ENCODE data around the gene MSRB2. TPM values are rescaled to one million over a fixed set of nuclear protein-coding genes. Genes with fewer than 3 reads are reported as not detected.
A peak's percentile ranks its signal among the peaks of the same experiment; 100 is the strongest.

The MSRB2 gene
- total RNA-seq, 4 donors from 2014 or later: 4.7 to 13.4 (median 9.4) TPM

DNA sequence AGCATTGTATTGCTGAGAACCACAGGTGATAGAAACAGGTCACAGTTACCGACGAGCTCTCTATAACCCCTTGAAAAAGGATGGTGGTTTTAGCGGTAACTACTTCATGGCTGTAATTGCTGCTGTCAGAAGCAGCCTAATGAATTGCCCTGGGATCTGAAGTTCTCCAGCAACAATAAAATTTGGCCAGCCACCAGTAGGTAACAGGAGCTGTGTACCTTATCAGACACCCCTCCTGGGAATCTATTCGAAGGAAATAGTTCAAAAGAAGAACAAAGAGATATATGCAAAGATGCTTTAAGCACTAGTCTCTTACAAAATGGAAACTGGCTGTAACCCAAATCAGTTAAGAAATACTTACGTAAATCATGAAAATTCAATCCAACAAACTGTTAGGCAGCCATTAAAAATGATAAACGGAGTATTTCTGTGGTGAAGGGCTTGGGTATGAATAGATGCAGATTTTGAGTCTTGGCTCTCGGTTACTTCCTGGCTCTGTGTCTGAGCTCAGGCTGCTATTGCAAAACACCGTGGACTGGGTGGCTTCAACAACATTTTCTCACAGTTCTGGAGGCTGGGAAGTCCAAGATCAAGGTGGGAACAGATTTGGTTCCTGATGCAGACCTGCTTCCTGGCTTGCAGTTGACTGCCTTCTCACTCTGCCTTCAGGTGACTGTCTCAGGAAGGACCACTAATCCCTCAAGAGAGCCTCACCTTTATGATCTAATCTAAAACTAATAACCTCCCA, 1.6 kb downstream of the MSRB2 start:
- Histone ChIP-seq H3K4me1 (peaks cover 27% of the 10 kb centered on the region), H3K27me3 (no peaks in the 10 kb centered on the region), H3K9me3 (no peaks in the 10 kb centered on the region), H3K36me3 (no peaks in the 10 kb centered on the region), H3K27ac (peak overlapping the region; percentile 97), H3K4me3 (peak overlapping the region; percentile 93)
- TF ChIP-seq, protein P1, sequence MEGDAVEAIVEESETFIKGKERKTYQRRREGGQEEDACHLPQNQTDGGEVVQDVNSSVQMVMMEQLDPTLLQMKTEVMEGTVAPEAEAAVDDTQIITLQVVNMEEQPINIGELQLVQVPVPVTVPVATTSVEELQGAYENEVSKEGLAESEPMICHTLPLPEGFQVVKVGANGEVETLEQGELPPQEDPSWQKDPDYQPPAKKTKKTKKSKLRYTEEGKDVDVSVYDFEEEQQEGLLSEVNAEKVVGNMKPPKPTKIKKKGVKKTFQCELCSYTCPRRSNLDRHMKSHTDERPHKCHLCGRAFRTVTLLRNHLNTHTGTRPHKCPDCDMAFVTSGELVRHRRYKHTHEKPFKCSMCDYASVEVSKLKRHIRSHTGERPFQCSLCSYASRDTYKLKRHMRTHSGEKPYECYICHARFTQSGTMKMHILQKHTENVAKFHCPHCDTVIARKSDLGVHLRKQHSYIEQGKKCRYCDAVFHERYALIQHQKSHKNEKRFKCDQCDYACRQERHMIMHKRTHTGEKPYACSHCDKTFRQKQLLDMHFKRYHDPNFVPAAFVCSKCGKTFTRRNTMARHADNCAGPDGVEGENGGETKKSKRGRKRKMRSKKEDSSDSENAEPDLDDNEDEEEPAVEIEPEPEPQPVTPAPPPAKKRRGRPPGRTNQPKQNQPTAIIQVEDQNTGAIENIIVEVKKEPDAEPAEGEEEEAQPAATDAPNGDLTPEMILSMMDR (IDR thresholded peaks at IDR 0.05): no peak
- TF ChIP-seq EP300 (IDR thresholded peaks at IDR 0.05) (no peak), POLR2A (IDR thresholded peaks at IDR 0.05) (no peak), POLR2AphosphoS5 (IDR thresholded peaks at IDR 0.05) (no peak)
- no peak for DNase-seq (ENCODE audit: low spot score in 2 of 2)
- WGBS: 32% methylated on average over 8 of the region's 8 CpGs

DNA sequence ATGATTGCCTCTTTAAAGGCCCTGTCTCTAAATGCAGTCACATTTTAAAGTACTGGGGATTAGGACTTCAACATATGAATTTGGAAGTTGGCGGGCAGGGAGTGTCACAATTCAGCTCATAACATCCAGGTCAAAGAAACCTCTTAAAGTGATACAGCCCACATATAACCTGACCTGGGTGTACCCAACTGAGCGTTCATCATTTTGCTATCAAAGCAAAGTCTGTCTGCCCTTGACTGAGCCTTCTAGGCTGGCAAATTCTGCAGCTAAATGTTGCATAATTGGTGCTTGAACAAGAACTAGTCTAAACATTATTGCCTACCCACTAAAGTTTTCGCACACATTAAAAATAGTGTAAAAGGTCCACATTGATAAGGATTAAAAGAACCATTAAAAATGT, 3.7 kb downstream of the MSRB2 start:
- WGBS: 93% methylated on average over 3 of the region's 3 CpGs
- no peaks in the 10 kb centered on the region for H3K36me3 ChIP-seq
- no peak for DNase-seq (ENCODE audit: low spot score in 2 of 2)
- H3K4me3 ChIP-seq: no peak overlapping the region
- no peak overlapping the region for H3K27ac ChIP-seq
- no peaks in the 10 kb centered on the region for H3K9me3 ChIP-seq
- H3K4me1 ChIP-seq: peaks cover 27% of the 10 kb centered on the region
- TF ChIP-seq POLR2AphosphoS5 (IDR thresholded peaks at IDR 0.05) (no peak), POLR2A (IDR thresholded peaks at IDR 0.05) (no peak), EP300 (IDR thresholded peaks at IDR 0.05) (no peak)
- TF ChIP-seq, protein P1 (IDR thresholded peaks at IDR 0.05): no peak
- H3K27me3 ChIP-seq: no peaks in the 10 kb centered on the region

DNA sequence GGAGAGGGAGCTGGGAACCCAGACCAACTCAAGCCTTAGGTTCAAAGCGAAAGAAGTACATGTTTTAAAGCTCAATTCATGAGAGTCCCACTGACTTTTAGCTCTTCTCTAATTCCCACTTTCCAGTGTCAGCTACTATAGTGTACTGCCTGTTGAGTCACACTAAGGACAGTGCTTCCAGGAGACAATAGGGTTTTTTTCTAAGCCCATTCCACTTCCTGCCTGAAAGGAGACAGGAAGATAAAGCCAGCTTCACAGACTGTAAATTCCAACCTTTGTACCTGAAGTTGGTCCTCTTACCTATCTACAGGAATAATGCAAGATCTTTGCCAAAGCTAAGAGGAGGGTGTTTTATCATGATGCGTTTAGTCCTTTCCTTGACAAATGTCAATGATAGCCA, 4.4 kb downstream of the MSRB2 start:
- Histone ChIP-seq H3K4me1 (peaks cover 25% of the 10 kb centered on the region), H3K9me3 (no peaks in the 10 kb centered on the region), H3K4me3 (no peak overlapping the region), H3K27ac (no peak overlapping the region), H3K36me3 (peaks cover 5% of the 10 kb centered on the region), H3K27me3 (no peaks in the 10 kb centered on the region)
- 70% methylated on average over 2 of the region's 2 CpGs for WGBS
- no peak for TF ChIP-seq POLR2A (IDR thresholded peaks at IDR 0.05)
- no peak for TF ChIP-seq POLR2AphosphoS5 (IDR thresholded peaks at IDR 0.05)
- TF ChIP-seq EP300 (IDR thresholded peaks at IDR 0.05): no peak
- TF ChIP-seq, protein P1 (IDR thresholded peaks at IDR 0.05): no peak
- no peak for DNase-seq (ENCODE audit: low spot score in 2 of 2)

DNA sequence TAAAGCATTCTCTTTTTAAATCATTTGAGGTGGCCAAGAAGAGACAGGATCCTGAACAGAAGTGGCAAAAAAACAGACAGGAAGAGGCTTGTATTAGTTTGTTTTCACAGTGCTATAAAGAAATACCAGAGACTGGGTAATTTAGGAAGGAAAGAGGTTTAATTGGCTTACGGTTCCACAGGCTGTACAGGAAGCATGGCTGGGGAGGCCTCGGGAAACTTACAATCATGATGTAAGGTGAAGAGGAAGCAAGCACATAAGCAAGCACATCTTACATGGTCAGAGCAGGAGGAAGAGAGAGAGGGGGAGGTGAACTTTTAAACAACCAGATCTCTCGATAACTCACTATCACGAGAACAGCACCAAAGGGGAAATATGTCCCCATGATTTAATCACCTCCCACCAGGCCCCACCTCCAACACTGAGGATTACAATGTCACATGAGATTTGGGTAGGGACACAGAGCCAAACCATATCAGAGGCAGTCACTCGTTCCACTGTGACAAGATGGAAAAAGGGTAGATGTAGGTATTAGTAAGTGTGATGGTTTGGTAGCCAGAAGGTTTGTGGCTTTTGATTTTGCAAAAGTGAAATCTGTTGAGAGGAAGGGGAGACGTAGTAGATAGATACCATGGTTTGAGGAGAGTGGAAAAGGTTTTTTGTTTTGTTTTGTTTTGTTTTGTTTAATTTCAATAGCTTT, 5.1 kb downstream of the MSRB2 start:
- H3K27ac ChIP-seq: no peak overlapping the region
- WGBS: 65% methylated on average over 6 of the region's 6 CpGs
- DNase-seq (ENCODE audit: low spot score in 2 of 2): no peak

More for the DNA sequence above, 5.1 kb downstream of the MSRB2 start:
- no peaks in the 10 kb centered on the region for H3K9me3 ChIP-seq
- TF ChIP-seq, protein P1 (IDR thresholded peaks at IDR 0.05): no peak
- TF ChIP-seq POLR2A (IDR thresholded peaks at IDR 0.05) (no peak), POLR2AphosphoS5 (IDR thresholded peaks at IDR 0.05) (no peak), EP300 (IDR thresholded peaks at IDR 0.05) (no peak)
- peaks cover 20% of the 10 kb centered on the region for H3K4me1 ChIP-seq
- H3K36me3 ChIP-seq: peaks cover 7% of the 10 kb centered on the region
- H3K4me3 ChIP-seq: no peak overlapping the region
- no peaks in the 10 kb centered on the region for H3K27me3 ChIP-seq

Data from suprapubic skin (tissue), 4 donors.